Prostate gland (tissue), 2 donors: ENCODE measurements around the gene IQCB1. TPM values are rescaled to one million over a fixed set of nuclear protein-coding genes. Genes with fewer than 3 reads are reported as not detected.

Experiments used
- DNase-seq: peaks from one replicate; pipeline ENCODE4 v3.0.0-alpha.2; 2019; ENCODE audit warnings: low spot score
- H3K27ac ChIP-seq, 2 donors: fragments of 200-600 bp; sonication (generic); 2 replicates each; pipeline ENCODE4 v1.5.1; 2017 to 2019
- H3K27me3 ChIP-seq: fragments of 200-600 bp; sonication (generic); replicated peaks from 2 replicates; pipeline ENCODE4 v1.5.1; 2019; ENCODE audit not compliant: insufficient read depth
- H3K36me3 ChIP-seq, 2 donors: fragments of 200-600 bp; sonication (generic); 1 replicate in 1 of 2; 2 replicates in 1 of 2; pipeline versions ENCODE4 v1.5.1 to v1.8.1; 2017 to 2019
- H3K4me1 ChIP-seq: fragments of 200-600 bp; sonication (generic); replicated peaks from 2 replicates; pipeline ENCODE4 v1.5.1; 2019
- H3K4me3 ChIP-seq, 2 donors: fragments of 200-600 bp; sonication (generic); 2 replicates each; pipeline ENCODE4 v1.5.1; 2017 to 2019
- H3K9me3 ChIP-seq: fragments of 200-600 bp; sonication (generic); 2 replicates; pipeline ENCODE4 v1.5.1; 2017
- POLR2A ChIP-seq: fragments of 450-650 bp; IDR thresholded peaks from one replicate; pipeline ENCODE4 v1.6.1; 2016; ENCODE audit warnings: antibody characterized with exemption, mild to moderate bottlenecking
- POLR2AphosphoS5 ChIP-seq: sonication (generic); formaldehyde crosslinking; IDR thresholded peaks from one replicate; pipeline ENCODE4 v1.6.1; 2017; ENCODE audit warnings: antibody characterized with exemption
- WGBS: methylation state at CpG from one replicate; pipeline ENCODE4 v1.1.5; 2018; 5-methylcytosine and 5-hydroxymethylcytosine counted together
- intact Hi-C: fragments of 100-400 bp; cut with DNase I; formaldehyde crosslinking; loops from one replicate; pipeline ENCODE4 v1.14.2; 2022
- total RNA-seq, 2 donors: library from RNA; depleted of rRNA; stranded (reverse); fragments of >200 nt; gene quantifications; one replicate each; pipeline ENCODE4 v1.1.0, GENCODE V29; 2016
- TF ChIP-seq, protein P1 (sequence below), 4 experiments: fragments of 200-600 bp in 2 of 4; fragments of 450-650 bp in 2 of 4; sonication (generic) in 2 of 4; IDR thresholded peaks; 1 replicate in 3 of 4; 2 replicates in 1 of 4; pipeline ENCODE4 v1.5.1; 2016 to 2019; ENCODE audit warnings: antibody characterized with exemption in 4 of 4, mild to moderate bottlenecking in 2 of 4, moderate library complexity in 2 of 4

The IQCB1 gene
- total RNA-seq, 2 donors from 2014 or later, result 16.2 to 17.9 TPM

DNA sequence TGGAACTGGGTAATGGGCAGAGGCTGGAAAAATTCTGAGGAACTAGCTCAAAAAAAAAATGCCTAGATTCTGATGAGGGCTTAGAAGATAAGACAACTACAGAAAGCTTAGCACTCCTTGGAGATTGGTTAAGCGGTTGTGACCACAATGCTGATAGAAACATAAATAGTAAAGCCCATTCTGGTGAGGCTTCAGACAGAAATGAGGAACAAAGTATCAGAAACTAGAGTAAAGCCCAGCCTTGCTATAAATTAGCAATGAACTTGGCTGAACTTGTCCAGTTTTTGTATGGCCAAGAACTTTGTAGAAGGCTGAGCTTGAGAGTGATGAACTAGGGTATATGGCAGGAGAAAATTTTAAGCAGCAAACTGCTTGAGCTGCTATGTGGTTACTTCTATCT lies 110.7 kb downstream of the IQCB1 start:
- Histone ChIP-seq H3K27ac (no peak overlapping the region), H3K27me3 (no peaks in the 10 kb centered on the region), H3K36me3 (peaks cover 5 to 12% of the 10 kb centered on the region in 2 donors), H3K4me1 (no peaks in the 10 kb centered on the region), H3K4me3 (no peak overlapping the region), H3K9me3 (no peaks in the 10 kb centered on the region)
- DNase-seq, result no peak
- intact Hi-C loops, result no loop called here
- TF ChIP-seq, protein P1, sequence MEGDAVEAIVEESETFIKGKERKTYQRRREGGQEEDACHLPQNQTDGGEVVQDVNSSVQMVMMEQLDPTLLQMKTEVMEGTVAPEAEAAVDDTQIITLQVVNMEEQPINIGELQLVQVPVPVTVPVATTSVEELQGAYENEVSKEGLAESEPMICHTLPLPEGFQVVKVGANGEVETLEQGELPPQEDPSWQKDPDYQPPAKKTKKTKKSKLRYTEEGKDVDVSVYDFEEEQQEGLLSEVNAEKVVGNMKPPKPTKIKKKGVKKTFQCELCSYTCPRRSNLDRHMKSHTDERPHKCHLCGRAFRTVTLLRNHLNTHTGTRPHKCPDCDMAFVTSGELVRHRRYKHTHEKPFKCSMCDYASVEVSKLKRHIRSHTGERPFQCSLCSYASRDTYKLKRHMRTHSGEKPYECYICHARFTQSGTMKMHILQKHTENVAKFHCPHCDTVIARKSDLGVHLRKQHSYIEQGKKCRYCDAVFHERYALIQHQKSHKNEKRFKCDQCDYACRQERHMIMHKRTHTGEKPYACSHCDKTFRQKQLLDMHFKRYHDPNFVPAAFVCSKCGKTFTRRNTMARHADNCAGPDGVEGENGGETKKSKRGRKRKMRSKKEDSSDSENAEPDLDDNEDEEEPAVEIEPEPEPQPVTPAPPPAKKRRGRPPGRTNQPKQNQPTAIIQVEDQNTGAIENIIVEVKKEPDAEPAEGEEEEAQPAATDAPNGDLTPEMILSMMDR (IDR thresholded peaks at IDR 0.05), result no peak
- TF ChIP-seq POLR2A (no peak), POLR2AphosphoS5 (no peak)
- 90% methylated on average over 1 of the region's 1 CpG for WGBS

DNA sequence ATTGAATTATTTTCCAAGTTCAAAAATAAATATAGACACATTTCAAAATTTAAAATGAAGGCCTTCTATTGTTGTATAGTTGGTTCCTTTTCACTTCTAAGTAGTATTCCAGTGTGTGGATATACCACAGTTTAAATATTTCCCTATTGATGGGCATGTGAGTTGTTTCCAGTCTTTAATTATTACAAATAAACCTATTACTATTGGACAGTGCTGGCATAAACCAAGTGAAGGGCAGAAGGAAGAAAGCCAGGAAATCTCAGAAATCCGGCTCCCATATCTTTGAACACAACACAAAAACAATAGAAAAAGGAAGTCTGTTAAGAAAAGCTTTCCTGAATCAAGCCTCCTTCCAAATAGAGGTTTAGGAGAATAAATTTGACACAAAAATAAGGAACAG lies 111.4 kb downstream of the IQCB1 start:
- TF ChIP-seq, protein P1 (IDR thresholded peaks at IDR 0.05), result no peak
- TF ChIP-seq POLR2A (no peak), POLR2AphosphoS5 (no peak)
- H3K9me3 ChIP-seq, result no peaks in the 10 kb centered on the region
- H3K27ac ChIP-seq, result no peak overlapping the region
- DNase-seq, result no peak
- H3K36me3 ChIP-seq, result peaks cover 2 to 13% of the 10 kb centered on the region in 2 donors
- no peak overlapping the region for H3K4me3 ChIP-seq
- no peaks in the 10 kb centered on the region for H3K27me3 ChIP-seq
- WGBS, result 82% methylated on average over 1 of the region's 1 CpG
- H3K4me1 ChIP-seq, result no peaks in the 10 kb centered on the region
- intact Hi-C loops, result no loop called here

DNA sequence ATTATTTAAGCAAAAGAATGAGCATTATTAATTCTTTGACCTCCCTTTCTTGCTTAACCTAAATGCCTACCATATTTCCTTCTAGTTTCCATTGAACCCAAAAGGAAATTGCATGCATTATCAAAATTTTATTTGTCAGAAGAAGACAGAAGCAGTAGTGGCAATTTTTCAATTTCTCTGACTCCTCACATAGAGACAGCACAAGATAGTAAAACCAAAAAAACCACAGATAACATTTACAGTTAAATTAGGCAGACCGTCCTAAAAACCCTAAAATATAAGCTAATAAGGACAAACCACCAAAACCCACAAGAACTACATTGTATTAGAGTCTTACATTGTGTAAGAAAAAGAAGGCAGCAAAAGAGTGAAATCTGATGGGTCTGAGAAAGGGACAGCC lies 112.4 kb downstream of the IQCB1 start:
- TF ChIP-seq POLR2A (no peak), POLR2AphosphoS5 (no peak)
- TF ChIP-seq, protein P1 (IDR thresholded peaks at IDR 0.05), result no peak
- Histone ChIP-seq H3K9me3 (no peaks in the 10 kb centered on the region), H3K27me3 (no peaks in the 10 kb centered on the region), H3K27ac (no peak overlapping the region), H3K4me3 (no peak overlapping the region), H3K36me3 (peaks cover 2 to 23% of the 10 kb centered on the region in 2 donors), H3K4me1 (no peaks in the 10 kb centered on the region)
- intact Hi-C loops, result no loop called here
- no peak for DNase-seq
- WGBS, result 93% methylated on average over 1 of the region's 1 CpG

DNA sequence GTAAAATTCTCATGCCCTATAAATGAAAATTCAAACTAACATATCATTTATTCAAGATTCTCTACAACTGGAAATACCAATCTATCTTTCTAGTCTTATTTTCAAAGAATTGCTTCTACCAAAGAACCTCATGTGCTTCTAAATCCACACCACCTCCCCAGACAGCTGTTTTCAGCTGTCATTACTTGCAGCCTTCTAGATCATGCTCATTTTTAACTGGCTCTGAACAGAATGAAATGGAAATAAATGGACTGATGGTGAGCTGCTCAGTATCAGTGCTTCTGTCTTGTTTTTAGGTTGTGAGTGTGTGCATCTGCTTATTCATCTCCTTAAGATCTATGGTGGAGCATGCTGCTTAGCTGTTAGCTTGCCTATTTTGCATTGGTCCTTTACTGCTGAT lies 114.7 kb downstream of the IQCB1 start:
- H3K4me3 ChIP-seq, result no peak overlapping the region
- no peak overlapping the region for H3K27ac ChIP-seq
- no peak for DNase-seq
- no peak for TF ChIP-seq POLR2AphosphoS5
- no peak for TF ChIP-seq POLR2A
- TF ChIP-seq, protein P1 (IDR thresholded peaks at IDR 0.05), result no peak
- peaks cover 2 to 25% of the 10 kb centered on the region in 2 donors for H3K36me3 ChIP-seq
- H3K4me1 ChIP-seq, result no peaks in the 10 kb centered on the region
- no peaks in the 10 kb centered on the region for H3K9me3 ChIP-seq
- H3K27me3 ChIP-seq, result no peaks in the 10 kb centered on the region
- intact Hi-C loops, result no loop called here

Other genes starting within 250 kb of the IQCB1 start
- under 1 TPM; 0.18 to 0.68 TPM for gene FBXO40, start 241.7 kb downstream of the IQCB1 start, total RNA-seq
- 10 to 100 TPM; 14.6 to 27.0 TPM for gene HCLS1, start 174.2 kb downstream of the IQCB1 start, total RNA-seq
- gene GOLGB1, start 85.3 kb downstream of the IQCB1 start, total RNA-seq, result 100 to 1,000 TPM in 1 of 2 donors, 10 to 100 TPM in 1; 80.3 to 102 TPM
- gene EAF2, start 149 bp upstream of the IQCB1 start, total RNA-seq, result 10 to 100 TPM; 35.6 to 37.8 TPM
- 10 to 100 TPM; 44.1 to 51.1 TPM for gene SLC15A2, start 59.3 kb upstream of the IQCB1 start, total RNA-seq
- 1 to 10 TPM; 8.0 to 8.3 TPM for gene ILDR1, start 187.2 kb upstream of the IQCB1 start, total RNA-seq
- gene CD86, start 220.3 kb upstream of the IQCB1 start, total RNA-seq, result 1 to 10 TPM in 1 of 2 donors, under 1 TPM in 1; 0.68 to 1.2 TPM